Activated CD4-positive, alpha-beta T cell treated with anti-CD3 and anti-CD28 coated beads, Interleukin-2, Interleukin-6, amounts not matched to agents 100 ng/mL and 50 ng/mL, durations not matched to agents 16 hours and 8 hours (primary cell): ENCODE results near the gene AGPAT3.
A peak's percentile ranks its signal among the peaks of the same experiment; 100 is the strongest.

Experiments used
- DNase-seq: peaks from one replicate; pipeline ENCODE4 v3.0.0-alpha.2; 2020

Gene AGPAT3

GRCh38 chr21:44005071-44005470 lies 140.0 kb downstream of the AGPAT3 start:
- no peak for DNase-seq

GRCh38 chr21:44005593-44005992 lies 140.6 kb downstream of the AGPAT3 start:
- no peak for DNase-seq

- DNase-seq, result no peak
These were observed 141.1 kb downstream of the AGPAT3 start for GRCh38 chr21:44006017-44006619.

- no peak for DNase-seq
These were observed 141.6 kb downstream of the AGPAT3 start for GRCh38 chr21:44006656-44007055.

GRCh38 chr21:44010429-44010828 lies 145.4 kb downstream of the AGPAT3 start:
- no peak for DNase-seq

- no peak for DNase-seq
These were observed 146.1 kb downstream of the AGPAT3 start for GRCh38 chr21:44011123-44011522.

GRCh38 chr21:44011579-44012473 lies 146.8 kb downstream of the AGPAT3 start, which contains the start of gene TRAPPC10:
TSS of gene TRAPPC10 (plus strand) at chr21:44012309. CDS start at chr21:44012494, 185 bp downstream.
- peak; percentile 89 for DNase-seq

- peak; percentile 94 for DNase-seq
These were observed 147.7 kb downstream of the AGPAT3 start for GRCh38 chr21:44012474-44013379.

- DNase-seq, result peak; percentile 50
These were observed 148.5 kb downstream of the AGPAT3 start for GRCh38 chr21:44013380-44014088.

- no peak for DNase-seq
These were observed 152.6 kb downstream of the AGPAT3 start for GRCh38 chr21:44017601-44018000.

GRCh38 chr21:44018127-44018526 lies 153.1 kb downstream of the AGPAT3 start:
- DNase-seq, result no peak

GRCh38 chr21:44018813-44019567 lies 154.0 kb downstream of the AGPAT3 start:
- peak; percentile 24 for DNase-seq

GRCh38 chr21:44019568-44019958 lies 154.5 kb downstream of the AGPAT3 start:
- DNase-seq, result no peak

- no peak for DNase-seq
These were observed 155.5 kb downstream of the AGPAT3 start for GRCh38 chr21:44020551-44020950.

GRCh38 chr21:44021064-44021463 lies 156.0 kb downstream of the AGPAT3 start:
- DNase-seq, result no peak

GRCh38 chr21:44024257-44024656 lies 159.2 kb downstream of the AGPAT3 start:
- DNase-seq, result no peak

- DNase-seq, result no peak
These were observed 159.9 kb downstream of the AGPAT3 start for GRCh38 chr21:44024887-44025353.

- no peak for DNase-seq
These were observed 162.7 kb downstream of the AGPAT3 start for GRCh38 chr21:44027607-44028286.

GRCh38 chr21:44028287-44028659 lies 163.2 kb downstream of the AGPAT3 start:
- DNase-seq, result no peak

GRCh38 chr21:44029460-44030087 lies 164.6 kb downstream of the AGPAT3 start:
- DNase-seq, result no peak
